GM19025 (cell line): Measurements from ENCODE around the gene ZBTB45.

ENCODE experiments used
- ATAC-seq: cut with Tn5 transposase; IDR thresholded peaks from one replicate; pipeline ENCODE4 v1.9.1; 2021; ENCODE audit warnings: mild to moderate bottlenecking, low read depth, moderate library complexity; ENCODE audit not compliant: unreplicated experiment

The ZBTB45 gene

GRCh38 chr19:58519355-58520256 lies at the start of gene ZBTB45:
TSS of gene ZBTB45 (minus strand) at chr19:58519810. CDS start at chr19:58517673, 2,137 bp downstream.
- peak; percentile 82 for ATAC-seq

GRCh38 chr19:58568453-58569130 lies 49.0 kb upstream of the ZBTB45 start:
- no peak for ATAC-seq

- ATAC-seq = no peak
These were observed 47.4 kb upstream of the ZBTB45 start for GRCh38 chr19:58566989-58567388.

GRCh38 chr19:58563823-58564222 lies 44.2 kb upstream of the ZBTB45 start:
- no peak for ATAC-seq

GRCh38 chr19:58563034-58563573 lies 43.5 kb upstream of the ZBTB45 start:
- ATAC-seq = no peak

- ATAC-seq = no peak
These were observed 42.8 kb upstream of the ZBTB45 start for GRCh38 chr19:58562122-58563033.

GRCh38 chr19:58561373-58562121 lies 41.9 kb upstream of the ZBTB45 start:
- no peak for ATAC-seq

GRCh38 chr19:58560921-58561320 lies 41.3 kb upstream of the ZBTB45 start:
- no peak for ATAC-seq

- no peak for ATAC-seq
These were observed 40.6 kb upstream of the ZBTB45 start for GRCh38 chr19:58560007-58560887.

GRCh38 chr19:58559275-58560006 lies 39.8 kb upstream of the ZBTB45 start:
- ATAC-seq = no peak

- ATAC-seq = peak; percentile 47
These were observed 39.1 kb upstream of the ZBTB45 start for GRCh38 chr19:58558623-58559274.

- ATAC-seq = peak; percentile 2
These were observed 38.5 kb upstream of the ZBTB45 start, which contains the start of gene UBE2M for GRCh38 chr19:58558066-58558622. TSS of gene UBE2M (minus strand) at chr19:58558611. CDS start at chr19:58558381, 230 bp downstream.

GRCh38 chr19:58557221-58558065 lies 37.8 kb upstream of the ZBTB45 start:
- no peak for ATAC-seq

- ATAC-seq = no peak
These were observed 37.1 kb upstream of the ZBTB45 start for GRCh38 chr19:58556622-58557220.

- no peak for ATAC-seq
These were observed 36.5 kb upstream of the ZBTB45 start for GRCh38 chr19:58555920-58556621.
